Measurements from ENCODE around the gene DYRK4. TPM values are rescaled to one million over a fixed set of nuclear protein-coding genes. Genes with fewer than 3 reads are reported as not detected.
"Not testable (repeated sequence)": the region's sequence is repeated elsewhere in the genome, so short reads cannot be mapped to it uniquely, and the experiment has no call there.

Gene DYRK4
- total and polyA plus RNA-seq, 2 of the 4 experiments (the other 2 are of a cell fraction) = 44.6 to 71.6 TPM

DNA sequence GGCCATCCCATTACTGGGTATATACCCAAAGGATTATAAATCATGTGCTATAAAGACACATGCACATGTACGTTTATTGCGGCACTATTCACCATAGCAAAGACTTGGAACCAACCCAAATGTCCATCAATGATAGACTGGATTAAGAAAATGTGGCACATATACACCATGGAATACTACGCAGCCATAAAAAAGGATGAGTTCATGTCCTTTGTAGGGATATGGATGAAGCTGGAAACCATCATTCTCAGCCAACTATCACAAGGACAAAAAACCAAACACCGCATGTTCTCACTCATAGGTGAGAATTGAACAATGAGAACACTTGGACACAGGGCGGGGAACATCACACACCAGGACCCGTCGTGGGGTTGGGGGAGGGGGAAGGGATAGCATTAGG lies 38.6 kb upstream of the DYRK4 start:
- H2AFZ ChIP-seq (replicated peaks; ENCODE audit: low read length, poor library complexity); CTCF ChIA-PET; H3K4ac ChIP-seq (ENCODE audit: low read depth, low read length); H2BK120ac ChIP-seq (ENCODE audit: low read depth, low read length); H3K27me3 ChIP-seq (ENCODE audit: control insufficient read depth, insufficient read depth, low read length); H3K23ac ChIP-seq (ENCODE audit: low read depth, low read length); H3K4me1 ChIP-seq (ENCODE audit: control insufficient read depth, insufficient read depth, low read length); H3K14ac ChIP-seq (replicated peaks; ENCODE audit: low read depth, low read length); H3K4me3 ChIP-seq (ENCODE audit: insufficient read depth, low read depth, low read length); ATAC-seq (ENCODE audit: low read depth); BruUV-seq (replicated peaks); in situ Hi-C loops (cut with MboI; ENCODE audit: low sequenced_read_pairs); H4K5ac ChIP-seq (ENCODE audit: low read depth, low read length); H2AK9ac ChIP-seq (replicated peaks; ENCODE audit: low read depth, low read length, poor library complexity); H2BK5ac ChIP-seq (ENCODE audit: low read depth, low read length, poor library complexity, severe bottlenecking); H3K79me1 ChIP-seq (ENCODE audit: low read depth in 1 of 2, low read length in 2 of 2); H3K9me1 ChIP-seq (ENCODE audit: insufficient read depth, low read length); H3K56ac ChIP-seq (ENCODE audit: extremely low read depth, insufficient read depth, low read length); H3K9me3 ChIP-seq (ENCODE audit: control insufficient read depth, insufficient read depth, low read length); H3K9ac ChIP-seq (ENCODE audit: low read depth, low read length); H3K18ac ChIP-seq (ENCODE audit: low read depth, low read length); dilution Hi-C loops (cut with HindIII; ENCODE audit: low sequenced_read_pairs, unreplicated experiment); H4K20me1 ChIP-seq (ENCODE audit: insufficient read depth, low read length); H3K4me2 ChIP-seq (ENCODE audit: low read depth, low read length); H3K36me3 ChIP-seq (ENCODE audit: control insufficient read depth, insufficient read depth, low read length); H2AK5ac ChIP-seq (ENCODE audit: low read depth, low read length); H4K8ac ChIP-seq (ENCODE audit: low read depth in 2 of 2, low read length in 2 of 2); H2BK20ac ChIP-seq (ENCODE audit: low read depth, low read length); POLR2A ChIA-PET (ENCODE audit: unreplicated experiment); DNase-seq; H4K91ac ChIP-seq (ENCODE audit: insufficient read depth, low read depth, low read length); H2BK15ac ChIP-seq (ENCODE audit: low read depth, low read length); H3K27ac ChIP-seq (ENCODE audit: insufficient read depth, low read length): not testable (repeated sequence)
- no CpG with 5 or more reads among the region's 7 CpGs for WGBS, 2 experiments (ENCODE audit: extremely low coverage in 2 of 2, insufficient read length in 1 of 2)
- intact Hi-C loops (cut with micrococcal nuclease) = loop anchor here (10.0 kb wide), 1 partner anchor 639 kb away; no protein-coding TSS in a partner anchor

Measured in IMR-90 (cell line).